ENCODE results near the gene RLF. TPM values are rescaled to one million over a fixed set of nuclear protein-coding genes. Genes with fewer than 3 reads are reported as not detected.
A peak's percentile ranks its signal among the peaks of the same experiment; 100 is the strongest.
"Not testable (repeated sequence)": the region's sequence is repeated elsewhere in the genome, so short reads cannot be mapped to it uniquely, and the experiment has no call there.

Gene RLF
- total RNA-seq, 1 experiment from 2014 or later, result 15.5 TPM

- intact Hi-C loops (cut with micrococcal nuclease; ENCODE audit: unreplicated experiment), result no loop called here
- no TSS peak for BruUV-seq (replicated peaks)
These were observed 49.5 kb downstream of the RLF start for GRCh38 chr1:40210511-40211204.

GRCh38 chr1:40218333-40218732, 57.1 kb downstream of the RLF start:
- Histone ChIP-seq H3K4me3 (no peak overlapping the region), H3K27ac (peak overlapping the region; percentile 19; the same call in 1 of the 2 replicates), H3K27me3 (ENCODE audit: insufficient read depth, low read depth) (no peaks in the 10 kb centered on the region), H3K79me2 (ENCODE audit: low read depth) (no peaks in the 10 kb centered on the region; the same call in 1 of the 2 replicates), H4K20me1 (ENCODE audit: insufficient read depth) (0 out of 2 replicates have a peak, but pooled peaks cover 3% of the 10 kb centered on the region), H3F3A (ENCODE audit: insufficient read depth, low read depth) (peaks cover 14% of the 10 kb centered on the region), H3K9me2 (ENCODE audit: insufficient read depth) (no peaks in the 10 kb centered on the region), H3K4me2 (no peak overlapping the region), H2AFZ (no peak overlapping the region), H3K9me3 (ENCODE audit: insufficient read depth, low read depth) (no peaks in the 10 kb centered on the region), H3K4me1 (replicated peaks; ENCODE audit: insufficient read depth) (no peaks in the 10 kb centered on the region), H3K36me3 (ENCODE audit: low read depth) (peaks cover 21% of the 10 kb centered on the region; the same call in 1 of the 2 replicates)
- TF ChIP-seq EZH2 (IDR thresholded peaks at IDR 0.05; ENCODE audit: low read depth) (no peak), CTCF (conservative IDR thresholded peaks at IDR 0.05) (no peak)
- CTCF ChIA-PET, result no interaction called here
- intact Hi-C loops (cut with micrococcal nuclease; ENCODE audit: unreplicated experiment), result no loop called here
- BruUV-seq (replicated peaks), result no TSS peak
- DNase-seq, result no peak
- POLR2A ChIA-PET (ENCODE audit: unreplicated experiment), result no interaction called here

More at GRCh38 chr1:40210511-40211204, 49.5 kb downstream of the RLF start:
- Histone ChIP-seq H4K20me1 (ENCODE audit: insufficient read depth) (peaks cover 3% of the 10 kb centered on the region; the same call in 1 of the 2 replicates), H3K79me2 (ENCODE audit: low read depth) (no peaks in the 10 kb centered on the region), H3K9me3 (ENCODE audit: insufficient read depth, low read depth) (no peaks in the 10 kb centered on the region), H3K4me1 (replicated peaks; ENCODE audit: insufficient read depth) (no peaks in the 10 kb centered on the region), H3K27me3 (ENCODE audit: insufficient read depth, low read depth) (no peaks in the 10 kb centered on the region), H3F3A (ENCODE audit: insufficient read depth, low read depth) (peaks cover 25% of the 10 kb centered on the region; the same call in 1 of the 2 replicates), H3K4me3 (no peak overlapping the region), H3K36me3 (ENCODE audit: low read depth) (peaks cover 14% of the 10 kb centered on the region), H3K4me2 (no peak overlapping the region), H3K9me2 (ENCODE audit: insufficient read depth) (no peaks in the 10 kb centered on the region), H2AFZ (no peak overlapping the region), H3K27ac (no peak overlapping the region)
- ChIA-PET POLR2A (ENCODE audit: unreplicated experiment) (no interaction called here), CTCF (no interaction called here)
- DNase-seq, result no peak
- TF ChIP-seq CTCF (conservative IDR thresholded peaks at IDR 0.05) (no peak), EZH2 (IDR thresholded peaks at IDR 0.05; ENCODE audit: low read depth) (no peak)

- DNase-seq; H4K20me1 ChIP-seq (ENCODE audit: insufficient read depth); intact Hi-C loops (cut with micrococcal nuclease; ENCODE audit: unreplicated experiment); POLR2A ChIA-PET (ENCODE audit: unreplicated experiment); H3K27ac ChIP-seq; H3K27me3 ChIP-seq (ENCODE audit: insufficient read depth, low read depth); H3K4me1 ChIP-seq (replicated peaks; ENCODE audit: insufficient read depth); H3K4me2 ChIP-seq; H3K9me3 ChIP-seq (ENCODE audit: insufficient read depth, low read depth); BruUV-seq (replicated peaks); H2AFZ ChIP-seq; H3K79me2 ChIP-seq (ENCODE audit: low read depth); H3K4me3 ChIP-seq; H3K9me2 ChIP-seq (ENCODE audit: insufficient read depth); H3F3A ChIP-seq (ENCODE audit: insufficient read depth, low read depth): not testable (repeated sequence)
- CTCF ChIA-PET, result interaction anchor here (0.6 kb wide), 1 partner anchor 78 kb away, joined by 3 read pairs; no protein-coding TSS in a partner anchor
- peaks cover 17% of the 10 kb centered on the region; the same call in 1 of the 2 replicates for H3K36me3 ChIP-seq (ENCODE audit: low read depth)
These were observed 60.3 kb downstream of the RLF start for GRCh38 chr1:40221471-40221905.

All from PC-9 (cell line).